Thoracic aorta (tissue), 2 donors: Measurements from ENCODE around the gene BCAT1. TPM values are rescaled to one million over a fixed set of nuclear protein-coding genes. Genes with fewer than 3 reads are reported as not detected.
"Not testable (repeated sequence)": the region's sequence is repeated elsewhere in the genome, so short reads cannot be mapped to it uniquely, and the experiment has no call there.

ENCODE experiments used
- ATAC-seq: fragments of 150-250 bp; one replicate; pipeline ENCODE4 v1.8.0; 2017; ENCODE audit warnings: low read depth; ENCODE audit not compliant: insufficient number of reproducible peaks, low FRiP score
- DNase-seq: peaks from one replicate; pipeline ENCODE4 v3.0.0-alpha.2; 2020; ENCODE audit warnings: low spot score
- H3K27ac ChIP-seq, 2 donors: fragments of 200-600 bp; sonication (generic); 1 replicate in 1 of 2; 2 replicates in 1 of 2; pipeline ENCODE4 v1.5.1; 2016; ENCODE audit warnings: mild to moderate bottlenecking in 2 of 2, moderate library complexity in 2 of 2
- H3K27me3 ChIP-seq: fragments of 200-600 bp; sonication (generic); replicated peaks from 2 replicates; pipeline ENCODE4 v1.6.0; 2016; ENCODE audit warnings: mild to moderate bottlenecking; ENCODE audit not compliant: insufficient read depth
- H3K36me3 ChIP-seq: fragments of 200-600 bp; sonication (generic); one replicate; pipeline ENCODE4 v1.5.1; 2016
- H3K4me1 ChIP-seq, 2 donors: fragments of 200-600 bp; sonication (generic); 1 replicate in 1 of 2; 2 replicates in 1 of 2; pipeline versions ENCODE4 v1.5.1 to v1.6.0; 2016; ENCODE audit warnings: low read depth in 2 of 2, mild to moderate bottlenecking in 1 of 2; ENCODE audit not compliant: control insufficient read depth in 1 of 2
- H3K4me3 ChIP-seq: fragments of 200-600 bp; sonication (generic); 2 replicates; pipeline ENCODE4 v1.5.1; 2016; ENCODE audit warnings: mild to moderate bottlenecking
- H3K9me3 ChIP-seq: fragments of 200-600 bp; sonication (generic); 2 replicates; pipeline ENCODE4 v1.5.1; 2016
- total RNA-seq, 2 donors: library from RNA; depleted of rRNA; stranded (reverse); fragments of >200 nt; gene quantifications; one replicate each; pipeline versions ENCODE4 v1.1.0 to v1.2.3, GENCODE V29; 2016
- TF ChIP-seq, protein P1 (sequence below): fragments of 200-600 bp; sonication (generic); IDR thresholded peaks from one replicate; pipeline ENCODE4 v1.5.1; 2019; ENCODE audit warnings: antibody characterized with exemption

Gene BCAT1
- total RNA-seq, 2 donors from 2014 or later = 24.9 to 28.6 TPM

DNA sequence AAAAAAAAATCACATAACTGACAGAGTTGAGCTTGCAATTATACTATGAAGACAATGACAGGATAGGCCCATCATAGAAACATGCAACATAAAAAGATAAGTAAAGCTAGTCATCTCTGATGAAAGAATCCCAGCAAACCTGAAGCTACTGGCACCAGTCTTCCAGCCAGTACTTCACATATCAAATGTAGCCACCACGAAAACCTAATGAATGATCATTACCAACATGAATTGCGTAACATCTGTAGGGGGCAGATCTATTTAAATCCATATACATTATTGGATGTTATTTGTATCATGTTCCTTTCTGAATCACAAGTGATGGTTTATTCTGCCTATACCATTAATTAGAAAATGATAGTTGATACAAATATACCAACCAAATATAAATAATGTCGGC lies 73.9 kb downstream of the BCAT1 start:
- Histone ChIP-seq H3K27me3 (no peaks in the 10 kb centered on the region), H3K27ac (no peak overlapping the region), H3K4me1 (no peaks in the 10 kb centered on the region), H3K4me3 (no peak overlapping the region), H3K9me3 (no peaks in the 10 kb centered on the region), H3K36me3 (no peaks in the 10 kb centered on the region)
- TF ChIP-seq, protein P1, sequence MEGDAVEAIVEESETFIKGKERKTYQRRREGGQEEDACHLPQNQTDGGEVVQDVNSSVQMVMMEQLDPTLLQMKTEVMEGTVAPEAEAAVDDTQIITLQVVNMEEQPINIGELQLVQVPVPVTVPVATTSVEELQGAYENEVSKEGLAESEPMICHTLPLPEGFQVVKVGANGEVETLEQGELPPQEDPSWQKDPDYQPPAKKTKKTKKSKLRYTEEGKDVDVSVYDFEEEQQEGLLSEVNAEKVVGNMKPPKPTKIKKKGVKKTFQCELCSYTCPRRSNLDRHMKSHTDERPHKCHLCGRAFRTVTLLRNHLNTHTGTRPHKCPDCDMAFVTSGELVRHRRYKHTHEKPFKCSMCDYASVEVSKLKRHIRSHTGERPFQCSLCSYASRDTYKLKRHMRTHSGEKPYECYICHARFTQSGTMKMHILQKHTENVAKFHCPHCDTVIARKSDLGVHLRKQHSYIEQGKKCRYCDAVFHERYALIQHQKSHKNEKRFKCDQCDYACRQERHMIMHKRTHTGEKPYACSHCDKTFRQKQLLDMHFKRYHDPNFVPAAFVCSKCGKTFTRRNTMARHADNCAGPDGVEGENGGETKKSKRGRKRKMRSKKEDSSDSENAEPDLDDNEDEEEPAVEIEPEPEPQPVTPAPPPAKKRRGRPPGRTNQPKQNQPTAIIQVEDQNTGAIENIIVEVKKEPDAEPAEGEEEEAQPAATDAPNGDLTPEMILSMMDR = no peak
- no peak for DNase-seq
- ATAC-seq = no peak

DNA sequence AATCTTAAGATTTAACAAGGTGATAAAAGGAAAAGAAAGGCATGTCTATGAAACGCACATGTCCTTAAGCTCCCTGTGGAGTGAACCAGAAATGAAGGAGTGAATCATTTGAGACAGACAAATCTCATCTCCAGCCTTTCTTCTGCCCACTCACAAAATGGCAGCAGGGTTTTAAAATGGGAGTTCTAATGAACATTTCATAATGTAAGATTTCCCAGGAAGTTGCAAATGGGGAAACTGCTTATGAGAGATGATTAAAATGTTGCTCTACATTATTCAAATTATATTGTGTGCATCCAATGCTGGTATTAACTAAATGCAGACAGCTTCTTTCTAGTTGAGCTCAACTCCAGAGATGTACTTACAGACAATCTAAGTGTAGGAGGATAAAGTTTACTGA lies 76.7 kb downstream of the BCAT1 start:
- ATAC-seq (no peak), DNase-seq (no peak)
- Histone ChIP-seq H3K27me3 (no peaks in the 10 kb centered on the region), H3K4me1 (no peaks in the 10 kb centered on the region), H3K4me3 (no peak overlapping the region), H3K27ac (no peak overlapping the region), H3K36me3 (no peaks in the 10 kb centered on the region), H3K9me3 (no peaks in the 10 kb centered on the region)
- TF ChIP-seq, protein P1 = no peak

DNA sequence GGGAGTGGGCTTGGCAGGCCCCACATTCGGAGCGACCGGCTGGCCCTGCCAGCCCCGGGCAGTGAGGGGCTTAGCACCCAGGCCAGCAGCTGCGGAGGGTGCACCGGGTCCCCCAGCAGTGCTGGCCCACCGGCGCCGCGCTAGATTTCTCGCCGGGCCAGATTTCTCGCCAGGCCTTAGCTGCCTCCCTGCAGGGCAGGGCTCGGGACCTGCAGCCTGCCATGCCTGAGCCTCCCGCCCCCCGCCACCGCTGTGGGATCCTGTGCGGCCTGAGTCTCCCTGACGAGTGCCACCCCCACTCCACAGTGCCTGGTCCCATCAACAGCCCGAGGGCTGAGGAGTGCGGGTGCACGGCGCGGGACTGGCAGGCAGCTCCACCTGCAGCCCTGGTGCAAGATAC lies 82.8 kb downstream of the BCAT1 start:
- not testable (repeated sequence) for H3K27ac ChIP-seq, DNase-seq, ATAC-seq, H3K36me3 ChIP-seq, H3K4me3 ChIP-seq, H3K27me3 ChIP-seq, H3K9me3 ChIP-seq
- H3K4me1 ChIP-seq = peaks cover under 1 to 13% of the 10 kb centered on the region in 2 donors

DNA sequence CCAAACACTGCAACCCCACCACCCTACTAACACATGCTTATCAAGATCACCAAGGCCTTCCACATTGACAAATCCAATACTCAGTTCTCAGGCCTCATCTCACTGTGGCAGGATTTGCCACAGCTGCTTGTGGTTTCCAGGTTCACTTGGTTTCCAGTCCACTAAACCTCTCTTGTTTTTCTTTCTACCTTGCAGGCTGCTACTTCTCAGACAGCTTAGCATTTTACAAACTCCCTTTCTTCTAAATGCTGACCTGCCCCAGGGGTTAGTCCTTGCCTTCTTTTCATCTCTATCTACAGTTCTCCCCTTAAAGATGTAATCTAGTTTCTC lies 84.1 kb downstream of the BCAT1 start:
- Histone ChIP-seq H3K27me3 (no peaks in the 10 kb centered on the region), H3K9me3 (no peaks in the 10 kb centered on the region), H3K36me3 (no peaks in the 10 kb centered on the region), H3K27ac (no peak overlapping the region), H3K4me1 (peaks cover 4 to 21% of the 10 kb centered on the region in 2 donors), H3K4me3 (no peak overlapping the region)
- ATAC-seq (no peak), DNase-seq (no peak)
- TF ChIP-seq, protein P1 = no peak

DNA sequence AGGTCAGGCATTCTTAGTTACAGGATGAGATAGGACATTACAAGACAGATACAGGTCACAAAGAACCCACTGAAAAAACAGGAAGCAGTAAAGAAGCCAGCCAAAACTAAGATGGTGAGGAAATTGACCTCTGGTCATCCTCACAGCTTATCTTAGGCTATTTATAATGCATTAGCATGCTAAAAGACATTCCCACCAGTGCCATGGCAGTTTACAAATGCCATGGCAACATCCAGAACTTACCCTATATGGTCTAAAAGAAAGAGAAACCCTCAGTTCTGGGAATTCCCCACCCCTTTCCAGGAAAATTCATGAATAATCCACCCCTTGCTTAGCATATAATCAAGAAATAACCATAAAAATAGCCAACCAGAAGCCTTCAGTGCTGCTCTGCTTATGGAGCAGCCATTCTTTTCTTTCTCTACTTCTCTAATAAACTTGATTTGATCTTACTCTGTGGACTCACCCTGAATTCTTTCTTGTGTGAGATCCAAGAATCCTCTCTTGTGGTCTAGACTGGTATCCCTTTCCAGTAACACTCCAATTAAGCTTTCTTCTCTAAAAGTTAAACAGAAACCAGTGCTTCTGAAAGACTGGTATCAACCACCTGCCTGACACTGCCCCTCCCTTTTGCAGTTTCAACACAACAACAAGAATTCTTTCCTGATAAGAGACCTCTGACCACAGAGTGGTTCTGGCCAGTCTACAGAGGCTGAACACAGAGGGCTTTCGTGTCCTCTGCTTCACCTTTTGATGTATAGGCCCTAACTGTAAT lies 86.9 kb downstream of the BCAT1 start:
- TF ChIP-seq, protein P1 = no peak
- Histone ChIP-seq H3K4me3 (no peak overlapping the region), H3K9me3 (no peaks in the 10 kb centered on the region), H3K27ac (peak overlapping the region in 1 of 2 donors; percentile 34), H3K27me3 (no peaks in the 10 kb centered on the region), H3K36me3 (no peaks in the 10 kb centered on the region), H3K4me1 (peaks cover 4 to 21% of the 10 kb centered on the region in 2 donors)
- no peak for ATAC-seq
- DNase-seq = no peak

DNA sequence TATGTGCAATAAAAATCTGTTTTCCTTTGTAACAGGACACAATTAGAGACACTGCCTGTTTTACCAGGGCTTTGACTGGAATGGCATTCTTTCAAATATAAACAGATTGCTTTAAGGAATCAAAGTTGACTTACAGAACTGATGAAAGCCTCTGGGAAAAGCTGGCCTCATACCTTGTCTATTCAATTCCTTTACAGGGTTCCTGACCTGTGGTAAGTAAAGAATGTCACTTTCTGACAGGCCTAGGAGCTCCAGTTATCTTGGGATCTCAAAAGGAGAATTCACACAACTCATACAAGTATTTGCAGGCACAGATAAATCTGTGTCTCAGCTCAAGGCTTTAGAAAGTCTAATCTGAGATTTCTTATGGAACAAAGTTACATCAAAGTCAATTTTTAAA lies 88.4 kb downstream of the BCAT1 start:
- Histone ChIP-seq H3K27ac (peak overlapping the region in 1 of 2 donors; percentile 5), H3K4me3 (no peak overlapping the region), H3K36me3 (no peaks in the 10 kb centered on the region), H3K9me3 (no peaks in the 10 kb centered on the region), H3K27me3 (no peaks in the 10 kb centered on the region), H3K4me1 (peaks cover 4 to 21% of the 10 kb centered on the region in 2 donors)
- TF ChIP-seq, protein P1 = no peak
- no peak for DNase-seq
- ATAC-seq = no peak
